Smooth muscle cell (in vitro differentiated cells): ENCODE measurements around the gene PRDM8. TPM values are rescaled to one million over a fixed set of nuclear protein-coding genes. Genes with fewer than 3 reads are reported as not detected.

Source experiments
- DNase-seq: peaks from one replicate; lab custom pipeline; 2025; ENCODE audit not compliant: unreplicated experiment; lab: John Stamatoyannopoulos, UW
- H2AFZ ChIP-seq: fragments of 200-600 bp; sonication (generic); 2 replicates; pipeline ENCODE4 v1.6.0; 2016; ENCODE audit warnings: antibody characterized with exemption, low read depth, mild to moderate bottlenecking
- H3F3A ChIP-seq: fragments of 200-600 bp; sonication (generic); 2 replicates; pipeline ENCODE4 v1.6.0; 2017; ENCODE audit warnings: antibody characterized with exemption, low read depth
- H3K27ac ChIP-seq: fragments of 200-600 bp; sonication (generic); 2 replicates; pipeline ENCODE4 v1.5.1; 2016; ENCODE audit warnings: low read depth, mild to moderate bottlenecking
- H3K27me3 ChIP-seq: fragments of 200-600 bp; sonication (generic); 2 replicates; pipeline ENCODE4 v1.6.1; 2016; ENCODE audit warnings: low read depth, mild to moderate bottlenecking
- H3K36me3 ChIP-seq: fragments of 200-600 bp; sonication (generic); 2 replicates; pipeline ENCODE4 v1.5.1; 2016; ENCODE audit warnings: low read depth
- H3K4me1 ChIP-seq: fragments of 200-600 bp; sonication (generic); 2 replicates; pipeline ENCODE4 v1.5.1; 2016; ENCODE audit warnings: low read depth
- H3K4me2 ChIP-seq: fragments of 200-600 bp; sonication (generic); 2 replicates; pipeline ENCODE4 v1.6.0; 2016; ENCODE audit warnings: mild to moderate bottlenecking
- H3K4me3 ChIP-seq: fragments of 200-600 bp; sonication (generic); 2 replicates; pipeline ENCODE4 v1.5.1; 2016; ENCODE audit warnings: mild to moderate bottlenecking
- H3K79me2 ChIP-seq: fragments of 200-600 bp; sonication (generic); 2 replicates; pipeline ENCODE4 v1.6.0; 2016; ENCODE audit warnings: low read depth, mild to moderate bottlenecking
- H3K9ac ChIP-seq: fragments of 200-600 bp; sonication (generic); 2 replicates; pipeline ENCODE4 v1.6.0; 2016; ENCODE audit warnings: low read depth
- H3K9me3 ChIP-seq: fragments of 200-600 bp; sonication (generic); replicated peaks from 2 replicates; pipeline ENCODE4 v1.5.1; 2016; ENCODE audit warnings: low read depth
- H4K20me1 ChIP-seq: fragments of 200-600 bp; sonication (generic); 2 replicates; pipeline ENCODE4 v1.6.0; 2016; ENCODE audit warnings: low read depth
- CTCF ChIP-seq: fragments of 200-600 bp; sonication (generic); IDR thresholded peaks from 2 replicates; pipeline ENCODE4 v1.5.1; 2017; ENCODE audit warnings: borderline replicate concordance, mild to moderate bottlenecking, antibody characterized with exemption; ENCODE audit not compliant: insufficient read depth, poor library complexity, severe bottlenecking
- WGBS: methylation state at CpG from one replicate; pipeline ENCODE4 v1.1.7; 2016; ENCODE audit warnings: low lambda C conversion rate; 5-methylcytosine and 5-hydroxymethylcytosine counted together
- polyA plus RNA-seq: library from polyadenylated mRNA; unstranded; fragments of >200 nt; fragmentation: Nextera tagmentation; extraction: Ambion mirVana; gene quantifications from 2 replicates; pipeline ENCODE4 v1.2.1, GENCODE V29; 2016
- total RNA-seq: library from RNA; depleted of rRNA; stranded (reverse); fragments of >200 nt; gene quantifications from 2 replicates; pipeline ENCODE4 v1.2.3, GENCODE V29; 2014

Gene PRDM8
- total and polyA plus RNA-seq, 2 experiments from 2014 or later, result 0.09 to 0.15 TPM

GRCh38 chr4:80188801-80189458, 8.4 kb upstream of the PRDM8 start:
- Histone ChIP-seq H2AFZ (no peak overlapping the region), H4K20me1 (no peaks in the 10 kb centered on the region), H3K9me3 (no peaks in the 10 kb centered on the region), H3K4me1 (peaks cover 15% of the 10 kb centered on the region), H3K4me2 (no peak overlapping the region), H3K4me3 (no peak overlapping the region), H3K79me2 (no peaks in the 10 kb centered on the region), H3K36me3 (no peaks in the 10 kb centered on the region), H3F3A (no peaks in the 10 kb centered on the region), H3K27me3 (peaks cover 95% of the 10 kb centered on the region), H3K9ac (no peak overlapping the region), H3K27ac (no peak overlapping the region)
- no peak for DNase-seq
- WGBS, result 16% methylated on average over 43 of the region's 43 CpGs
- no peak for TF ChIP-seq CTCF

- Histone ChIP-seq H3K36me3 (no peaks in the 10 kb centered on the region), H3F3A (no peaks in the 10 kb centered on the region), H3K4me3 (no peak overlapping the region), H3K79me2 (no peaks in the 10 kb centered on the region), H3K27ac (no peak overlapping the region), H3K9ac (no peak overlapping the region), H3K27me3 (peaks cover 95% of the 10 kb centered on the region), H2AFZ (no peak overlapping the region), H3K4me2 (peak overlapping the region; percentile 68), H3K9me3 (no peaks in the 10 kb centered on the region), H3K4me1 (peaks cover 12% of the 10 kb centered on the region), H4K20me1 (no peaks in the 10 kb centered on the region)
- 29% methylated on average over 3 of the region's 3 CpGs for WGBS
- DNase-seq, result no peak
- no peak for TF ChIP-seq CTCF
Observed at GRCh38 chr4:80189581-80189955, 7.7 kb upstream of the PRDM8 start.

GRCh38 chr4:80189956-80190677, 7.2 kb upstream of the PRDM8 start:
- no peak for TF ChIP-seq CTCF
- Histone ChIP-seq H3K27ac (no peak overlapping the region), H3K9me3 (no peaks in the 10 kb centered on the region), H3K27me3 (peaks cover 95% of the 10 kb centered on the region), H3K79me2 (no peaks in the 10 kb centered on the region), H3F3A (no peaks in the 10 kb centered on the region), H3K36me3 (no peaks in the 10 kb centered on the region), H3K4me2 (peak overlapping the region; percentile 68), H3K4me3 (no peak overlapping the region), H3K9ac (no peak overlapping the region), H2AFZ (no peak overlapping the region), H4K20me1 (no peaks in the 10 kb centered on the region), H3K4me1 (peaks cover 7% of the 10 kb centered on the region)
- DNase-seq, result no peak
- 7% methylated on average over 34 of the region's 36 CpGs for WGBS
